K562 (cell line): ENCODE data around the gene EIF5B. TPM values are rescaled to one million over a fixed set of nuclear protein-coding genes. Genes with fewer than 3 reads are reported as not detected.
A peak's percentile ranks its signal among the peaks of the same experiment; 100 is the strongest.

ENCODE experiments used
- ETV5 ChIP-seq: sonication (generic); formaldehyde crosslinking; IDR thresholded peaks from 2 replicates; pipeline ENCODE4 v1.4.0; 2020; ENCODE audit warnings: low read depth, mild to moderate bottlenecking, missing genetic modification reagents
- NCOA2 ChIP-seq, 2 experiments: fragments of 450-650 bp; IDR thresholded peaks; 2 replicates each; pipeline ENCODE4 v1.6.1; 2018; ENCODE audit warnings: mild to moderate bottlenecking in 2 of 2, moderate library complexity in 1 of 2; ENCODE audit not compliant: partially characterized antibody in 2 of 2
- NFATC3 ChIP-seq: fragments of 450-650 bp; IDR thresholded peaks from 2 replicates; pipeline ENCODE4 v1.6.1; 2017; ENCODE audit warnings: mild to moderate bottlenecking
- NR4A1 ChIP-seq, 2 experiments: fragments of 250-450 bp in 1 of 2; fragments of 450-650 bp in 1 of 2; sonication (Bioruptor Pico) in 1 of 2; IDR thresholded peaks; 2 replicates each; pipeline versions ENCODE4 v1.4.0 to v1.6.1; 2016 to 2020; ENCODE audit warnings: mild to moderate bottlenecking in 2 of 2, missing compliant biosample characterization in 1 of 2, missing genetic modification characterization in 1 of 2, moderate library complexity in 1 of 2
- TFAP4 ChIP-seq: sonication (generic); formaldehyde crosslinking; IDR thresholded peaks from 2 replicates; pipeline ENCODE4 v1.8.0; 2022; ENCODE audit warnings: missing genetic modification reagents, mild to moderate bottlenecking, moderate library complexity, borderline replicate concordance
- TFE3 ChIP-seq: fragments of 450-650 bp; formaldehyde crosslinking; IDR thresholded peaks from 2 replicates; pipeline ENCODE4 v1.4.0; 2020; ENCODE audit warnings: mild to moderate bottlenecking, mixed read lengths
- U2AF1 ChIP-seq: fragments of 200-400 bp; formaldehyde crosslinking; optimal IDR thresholded peaks from 2 replicates; pipeline ENCODE3; 2017; ENCODE audit warnings: mild to moderate bottlenecking, low read depth, low read length, moderate library complexity
- ZBTB40 ChIP-seq, 2 experiments: fragments of 450-650 bp in 1 of 2; sonication (generic) in 1 of 2; formaldehyde crosslinking in 1 of 2; IDR thresholded peaks; 2 replicates each; pipeline versions ENCODE4 v1.7.1 to v1.9.0; 2016 to 2022; ENCODE audit warnings: inconsistent platforms in 1 of 2, mild to moderate bottlenecking in 1 of 2, missing genetic modification reagents in 1 of 2
- ZBTB9 ChIP-seq: fragments of 450-650 bp; formaldehyde crosslinking; IDR thresholded peaks from 2 replicates; pipeline ENCODE4 v1.4.0; 2020; ENCODE audit warnings: mild to moderate bottlenecking, moderate library complexity
- ZFP1 ChIP-seq: fragments of 450-650 bp; formaldehyde crosslinking; IDR thresholded peaks from 2 replicates; pipeline ENCODE4 v1.4.0; 2020; ENCODE audit warnings: mild to moderate bottlenecking, mixed read lengths
- polyA plus RNA-seq, 8 experiments: library from polyadenylated mRNA; depleted of rRNA in 4 of 8; stranded (reverse) in 5 of 8; unstranded in 3 of 8; fragments of >200 nt; fragmentation: Nextera tagmentation in 2 of 8; fragmentation: Illumina TruSeq in 1 of 8; extraction: Ambion mirVana in 2 of 8; extraction: Trizol in 1 of 8; gene quantifications; 2 replicates each; pipeline versions ENCODE4 v1.2.1 to v1.2.3, GENCODE V29; 2011 to 2014; ENCODE audit warnings: inconsistent platforms in 1 of 8, missing spikeins in 1 of 8
- total RNA-seq, 7 experiments: library from RNA; depleted of rRNA in 6 of 7; stranded (reverse); fragments of >200 nt in 6 of 7; fragmentation: Illumina TruSeq in 2 of 7; extraction: Trizol in 2 of 7; gene quantifications; 2 replicates each; pipeline versions ENCODE4 v1.2.1 to v1.2.3, GENCODE V29; 2011 to 2021; ENCODE audit warnings: low replicate concordance in 1 of 7

The EIF5B gene
- total and polyA plus RNA-seq, 9 of the 15 experiments (the other 6 are each of a cell fraction or from before 2014, with no cell fraction given): 26.5 to 143 (median 47.7) TPM

DNA sequence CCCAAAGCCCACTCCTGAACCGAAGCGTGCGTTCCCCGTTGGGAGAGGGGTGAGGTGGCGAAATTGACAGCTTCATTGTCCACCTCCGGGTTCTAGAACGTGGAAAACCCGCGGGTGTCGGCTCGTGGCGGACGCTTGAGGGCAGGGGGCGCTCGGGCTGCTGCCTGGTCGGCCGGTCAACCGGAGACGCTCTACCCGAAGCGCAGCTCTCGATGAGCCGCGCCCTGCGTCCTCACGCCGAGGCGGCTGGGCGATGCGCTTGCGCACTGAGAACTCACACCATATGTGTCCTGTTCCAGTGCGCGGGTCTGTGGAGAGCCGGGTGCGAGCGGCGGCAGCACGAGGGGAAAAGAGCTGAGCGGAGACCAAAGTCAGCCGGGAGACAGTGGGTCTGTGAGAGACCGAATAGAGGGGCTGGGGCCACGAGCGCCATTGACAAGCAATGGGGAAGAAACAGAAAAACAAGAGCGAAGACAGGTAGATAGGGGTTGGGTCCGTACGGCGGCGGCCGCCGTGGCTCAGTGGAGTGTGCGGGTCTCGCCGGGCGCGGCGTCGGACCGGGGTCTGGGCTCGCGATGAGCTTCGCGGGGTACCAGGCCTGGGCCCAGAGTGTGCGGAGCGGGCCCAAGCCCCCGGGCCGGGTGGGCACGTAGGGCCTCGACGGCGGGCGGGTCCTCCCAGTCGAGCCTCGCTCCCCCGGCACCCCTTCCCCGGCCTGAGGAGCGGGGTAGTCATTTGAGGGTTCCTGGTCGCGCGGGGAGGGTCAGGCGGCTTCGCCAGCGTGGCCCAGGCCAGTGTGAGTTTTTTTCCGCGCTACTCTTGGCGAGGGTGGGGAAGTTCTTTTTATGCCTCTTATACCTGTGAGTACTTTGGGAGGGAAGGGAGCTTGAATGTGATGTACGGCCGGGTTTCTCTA is at the start of gene EIF5B (continued):
- TF ChIP-seq U2AF1: peak; percentile 8
- TF ChIP-seq NCOA2 (IDR thresholded peaks at IDR 0.05; ENCODE audit: partially characterized antibody in 2 of 2): no peak
- TF ChIP-seq TFE3: no peak
- no peak for TF ChIP-seq ZFP1
- TF ChIP-seq ZBTB9 (CRISPR knock-in tag): no peak
- TF ChIP-seq ZBTB40 (IDR thresholded peaks at IDR 0.05): no peak
- TF ChIP-seq ZBTB40 (CRISPR knock-in tag; IDR thresholded peaks at IDR 0.05): no peak
- TF ChIP-seq ETV5: no peak
- TF ChIP-seq NFATC3: no peak
- TF ChIP-seq NR4A1 (CRISPR knock-in tag; IDR thresholded peaks at IDR 0.05): no peak
- no peak for TF ChIP-seq NR4A1 (tag; IDR thresholded peaks at IDR 0.05)
- peak; percentile 93 for TF ChIP-seq TFAP4
